GM18499 (cell line): ENCODE measurements around the gene EPN1.

Source experiments
- ATAC-seq: cut with Tn5 transposase; IDR thresholded peaks from one replicate; pipeline ENCODE4 v1.9.1; 2021; ENCODE audit warnings: moderate number of reproducible peaks; ENCODE audit not compliant: insufficient read depth, unreplicated experiment

Gene EPN1

DNA sequence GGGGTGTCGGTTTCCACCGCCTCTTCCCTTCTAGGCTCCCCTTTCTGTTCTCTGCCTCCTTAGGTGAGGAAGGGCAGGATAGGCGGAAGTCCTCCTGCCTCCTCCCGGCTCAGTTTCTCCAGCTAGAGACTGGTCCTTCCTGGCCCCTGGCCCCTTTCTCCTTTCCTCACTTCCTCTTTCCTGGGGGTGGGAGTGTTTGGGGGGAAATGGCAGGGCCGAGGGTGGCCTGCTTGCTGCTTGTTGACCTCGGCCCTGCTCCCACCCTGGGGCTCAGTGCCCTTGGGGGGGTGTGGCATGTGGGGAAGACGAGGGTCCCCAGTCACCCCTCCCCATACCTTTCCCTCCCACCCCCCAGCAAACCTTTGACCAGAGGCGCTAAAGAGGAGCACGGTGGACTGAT, 15.2 kb upstream of the EPN1 start:
- ATAC-seq, result no peak

DNA sequence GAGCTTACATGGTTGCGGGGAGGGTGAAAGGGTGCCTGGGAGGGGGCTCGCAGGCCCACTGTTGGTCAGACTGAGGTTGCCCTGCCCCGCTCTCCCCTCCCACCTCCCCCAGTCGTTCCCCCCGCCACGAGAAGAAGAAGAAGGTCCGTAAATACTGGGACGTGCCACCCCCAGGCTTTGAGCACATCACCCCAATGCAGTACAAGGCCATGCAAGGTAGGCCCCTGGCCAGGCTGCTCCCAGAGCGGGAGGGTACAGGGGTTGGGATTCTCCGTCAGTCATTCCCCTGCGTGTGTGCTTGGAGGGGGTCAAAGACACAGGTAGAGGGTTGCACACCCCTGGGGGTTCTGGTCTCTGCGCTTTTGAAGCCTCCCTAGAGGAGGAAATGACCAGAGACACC, 14.6 kb upstream of the EPN1 start:
- no peak for ATAC-seq

DNA sequence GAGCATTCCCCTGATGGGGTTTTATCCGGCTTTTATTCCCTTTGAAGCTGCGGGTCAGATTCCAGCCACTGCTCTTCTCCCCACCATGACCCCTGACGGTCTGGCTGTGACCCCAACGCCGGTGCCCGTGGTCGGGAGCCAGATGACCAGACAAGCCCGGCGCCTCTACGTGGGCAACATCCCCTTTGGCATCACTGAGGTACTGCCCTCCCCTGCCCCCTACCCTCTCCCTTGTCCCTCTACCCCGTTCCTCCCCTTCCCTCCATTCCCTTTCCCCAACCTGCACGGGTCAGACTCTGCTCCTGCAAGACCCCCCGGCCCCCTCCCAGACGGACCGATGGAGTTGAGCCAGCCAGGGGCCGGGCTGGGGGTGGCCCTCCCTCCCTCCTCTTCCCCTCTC, 14.0 kb upstream of the EPN1 start:
- no peak for ATAC-seq

DNA sequence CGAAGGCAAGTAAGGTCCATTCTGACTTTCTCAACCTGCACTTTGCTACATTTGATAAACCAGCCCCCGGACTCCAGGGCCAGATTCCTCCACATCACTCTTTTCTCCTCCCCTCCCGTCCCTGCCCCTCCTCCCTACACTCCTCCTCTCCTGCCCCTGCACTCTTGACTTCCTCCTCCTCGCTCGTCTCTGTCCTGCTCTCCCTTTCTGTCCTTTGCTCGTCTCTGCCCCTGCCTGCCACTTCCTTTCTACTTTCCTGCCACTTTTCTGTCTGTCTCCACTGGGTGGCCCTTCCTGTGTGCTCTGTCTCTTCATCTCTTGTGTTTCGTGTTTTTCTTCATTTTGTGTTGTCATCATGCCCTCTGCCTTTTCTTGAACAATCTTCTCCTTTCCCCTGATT, 13.2 kb upstream of the EPN1 start:
- no peak for ATAC-seq

DNA sequence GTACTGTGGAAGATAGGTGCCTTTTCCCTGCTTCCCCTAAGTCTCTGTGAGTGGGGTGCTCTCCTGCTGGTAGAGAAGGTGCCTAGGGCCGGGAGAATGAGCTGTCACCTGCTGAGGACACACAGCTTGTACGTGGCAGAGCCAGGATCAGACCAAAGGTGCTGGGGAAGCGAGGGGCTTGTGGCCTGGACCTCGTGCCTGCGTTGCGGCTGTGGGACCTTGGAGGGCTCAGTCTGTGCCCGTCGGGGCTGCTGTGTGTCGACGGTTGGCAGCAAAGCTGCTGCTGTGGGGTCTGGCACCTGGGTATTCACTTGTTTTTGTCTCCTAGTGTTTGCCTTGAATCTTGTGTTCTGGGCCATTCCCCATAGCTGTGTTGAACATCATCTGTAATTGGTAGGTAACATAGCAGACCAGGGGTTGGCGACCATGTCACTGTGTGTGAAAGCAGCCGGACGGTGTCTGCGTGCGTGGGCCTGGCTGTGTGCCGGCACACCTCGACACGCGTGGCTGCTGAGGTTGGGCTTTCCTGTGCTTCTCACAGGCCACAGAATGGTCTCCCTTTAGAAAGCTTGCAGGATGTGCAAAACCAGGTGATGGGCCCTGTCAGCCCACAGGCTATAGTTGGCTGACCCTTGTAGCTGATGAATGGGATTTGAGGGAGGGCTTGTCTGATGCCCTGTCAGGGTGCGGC, 11.0 kb upstream of the EPN1 start:
- no peak for ATAC-seq

DNA sequence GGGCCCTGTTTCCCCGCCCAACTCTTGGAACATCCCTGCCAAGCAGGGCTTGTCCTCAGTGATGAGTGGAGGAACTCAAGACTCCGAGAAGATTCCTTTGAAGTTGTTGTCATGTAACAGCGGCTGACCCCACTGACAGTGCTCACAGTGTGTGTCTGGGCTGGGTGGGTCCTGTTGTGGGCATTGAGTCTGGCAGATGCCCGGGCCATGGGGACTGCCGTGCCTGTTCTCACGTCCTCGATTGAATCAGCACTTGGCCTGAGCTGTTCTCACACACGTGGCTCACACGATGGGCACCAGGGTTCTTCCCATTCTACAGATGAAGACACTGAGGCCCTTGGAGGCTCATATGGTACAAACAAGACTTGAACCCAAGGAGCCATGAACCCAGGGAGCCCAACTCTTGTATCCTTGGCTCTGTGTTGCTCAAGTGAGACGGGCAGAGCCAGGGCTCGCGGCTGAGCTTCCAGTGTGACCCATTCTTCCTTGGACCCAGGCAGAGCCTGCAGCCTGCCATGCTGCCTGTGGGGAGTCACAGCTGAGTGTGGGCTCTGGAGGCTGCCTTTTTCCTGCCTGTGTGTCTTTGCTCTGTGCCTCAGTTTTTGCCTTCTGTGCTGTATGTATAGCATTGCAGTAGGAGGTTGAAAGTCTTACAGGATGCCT, 8.6 kb upstream of the EPN1 start:
- ATAC-seq, result no peak

DNA sequence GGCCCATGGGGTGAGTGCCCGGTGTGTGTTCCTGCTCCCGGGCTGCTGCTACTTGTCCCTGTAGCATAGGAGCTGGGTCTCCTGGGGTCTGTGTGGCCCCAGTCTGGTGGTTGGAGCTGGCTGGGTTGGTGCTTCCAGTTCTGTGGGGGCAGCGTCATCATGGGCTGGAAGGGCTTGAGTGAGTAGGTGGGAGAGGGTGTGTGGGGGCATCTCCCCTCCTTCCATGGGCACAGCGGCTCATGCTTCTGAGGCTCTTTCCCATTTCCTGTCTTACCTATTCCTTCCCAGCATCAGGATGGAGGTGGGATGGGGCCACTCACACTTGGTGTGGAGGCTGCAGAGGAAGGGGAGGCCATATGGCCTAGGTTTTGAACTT, 8.0 kb upstream of the EPN1 start:
- no peak for ATAC-seq

DNA sequence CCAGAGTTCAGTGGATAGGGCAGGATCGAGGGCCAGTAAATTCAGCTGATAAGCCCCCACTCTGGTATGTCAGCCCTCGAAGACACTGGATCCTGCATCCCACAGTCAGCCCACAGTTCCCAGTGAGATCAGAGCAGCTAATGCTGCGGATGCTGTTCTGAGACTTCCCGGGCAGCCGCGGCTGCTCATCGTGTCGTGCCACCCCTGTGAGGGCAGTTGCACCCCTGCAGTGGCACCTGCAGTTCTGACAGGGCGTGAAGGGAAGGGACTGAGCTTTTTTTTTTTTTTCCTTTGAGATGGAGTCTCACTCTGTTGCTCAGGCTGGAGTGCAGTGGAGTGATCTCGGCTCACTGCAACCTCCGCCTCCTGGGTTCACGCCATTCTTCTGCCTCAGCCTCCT, 7.5 kb upstream of the EPN1 start:
- ATAC-seq, result no peak

DNA sequence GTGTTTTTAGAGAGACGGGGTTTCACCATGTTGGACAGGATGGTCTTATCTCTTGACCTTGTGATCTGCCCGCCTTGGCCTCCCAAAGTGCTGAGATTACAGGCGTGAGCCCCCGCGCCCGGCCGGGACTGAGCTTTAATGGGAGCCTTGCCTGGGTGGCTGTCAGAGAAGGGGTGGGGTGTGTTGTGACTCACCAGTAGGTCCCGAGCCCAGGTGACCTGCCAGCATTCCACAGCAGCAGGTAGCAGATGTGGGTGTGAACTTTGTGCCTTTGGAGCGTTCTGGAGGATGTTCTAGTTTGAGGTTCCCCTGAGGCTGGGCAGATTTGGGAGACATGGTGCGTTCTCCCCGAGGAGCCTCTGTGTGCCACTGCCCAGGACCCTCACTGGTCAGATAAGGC, 7.1 kb upstream of the EPN1 start:
- ATAC-seq, result no peak

DNA sequence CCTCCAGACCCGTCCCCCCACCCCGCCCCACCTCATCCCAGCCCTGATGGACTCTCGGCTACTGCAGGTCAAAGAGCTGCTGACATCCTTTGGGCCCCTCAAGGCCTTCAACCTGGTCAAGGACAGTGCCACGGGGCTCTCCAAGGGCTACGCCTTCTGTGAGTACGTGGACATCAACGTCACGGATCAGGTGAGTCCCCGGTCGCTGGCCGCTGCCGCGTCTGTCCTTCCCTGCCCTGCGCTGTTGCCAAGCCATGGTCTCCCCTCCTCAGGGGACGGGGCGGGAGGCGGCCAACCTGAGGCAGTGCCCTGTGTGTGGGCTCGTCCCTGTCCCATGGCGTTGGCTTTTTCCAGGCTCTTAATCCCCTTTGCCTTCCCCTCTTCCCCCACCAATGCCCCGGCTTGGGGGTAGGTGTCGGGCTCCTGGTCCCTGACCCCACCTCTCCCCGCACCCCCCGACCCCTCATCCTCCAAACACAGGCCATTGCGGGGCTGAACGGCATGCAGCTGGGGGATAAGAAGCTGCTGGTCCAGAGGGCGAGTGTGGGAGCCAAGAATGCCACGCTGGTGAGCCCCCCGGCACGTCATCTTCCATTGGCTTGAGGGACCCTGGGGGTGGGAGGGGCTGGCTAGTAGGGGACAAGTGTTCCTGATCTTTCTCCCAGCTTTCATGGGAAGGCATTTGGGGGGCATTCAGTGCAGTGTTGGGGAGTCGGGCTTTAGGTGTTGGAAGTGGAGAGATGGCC, 6.2 kb upstream of the EPN1 start:
- no peak for ATAC-seq

DNA sequence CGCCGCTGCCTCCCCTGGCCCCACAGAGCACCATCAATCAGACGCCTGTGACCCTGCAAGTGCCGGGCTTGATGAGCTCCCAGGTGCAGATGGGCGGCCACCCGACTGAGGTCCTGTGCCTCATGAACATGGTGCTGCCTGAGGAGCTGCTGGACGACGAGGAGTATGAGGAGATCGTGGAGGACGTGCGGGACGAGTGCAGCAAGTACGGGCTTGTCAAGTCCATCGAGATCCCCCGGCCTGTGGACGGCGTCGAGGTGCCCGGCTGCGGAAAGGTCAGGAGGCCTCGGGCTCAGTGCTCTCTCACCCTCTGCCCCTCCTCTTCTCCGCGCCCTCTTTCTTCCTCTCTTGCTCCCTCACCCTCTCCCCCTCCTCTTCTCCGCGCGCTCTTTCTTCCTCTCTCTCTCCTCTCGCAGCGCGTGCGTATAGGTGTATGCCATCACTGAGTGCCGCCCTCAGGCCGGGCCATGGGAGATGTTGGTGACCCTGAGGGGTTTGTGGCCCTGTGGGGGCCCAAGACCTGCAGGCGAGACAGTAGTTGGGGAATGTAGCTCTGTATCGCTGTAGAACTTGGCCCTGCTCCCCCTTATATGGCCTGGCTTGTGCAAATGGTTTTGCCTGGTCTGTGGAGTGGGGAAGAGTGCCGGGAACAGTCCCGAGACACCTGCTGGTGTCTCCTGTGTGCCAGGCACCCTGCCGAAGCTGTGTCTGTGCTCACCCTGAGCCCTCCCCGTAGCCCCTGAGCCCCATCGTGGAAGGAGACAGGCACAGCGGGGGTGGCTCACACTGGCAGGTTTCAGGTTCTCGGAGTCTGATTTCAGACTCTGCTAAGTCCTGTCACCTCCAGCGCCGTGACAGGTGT, 5.4 kb upstream of the EPN1 start:
- ATAC-seq, result no peak

DNA sequence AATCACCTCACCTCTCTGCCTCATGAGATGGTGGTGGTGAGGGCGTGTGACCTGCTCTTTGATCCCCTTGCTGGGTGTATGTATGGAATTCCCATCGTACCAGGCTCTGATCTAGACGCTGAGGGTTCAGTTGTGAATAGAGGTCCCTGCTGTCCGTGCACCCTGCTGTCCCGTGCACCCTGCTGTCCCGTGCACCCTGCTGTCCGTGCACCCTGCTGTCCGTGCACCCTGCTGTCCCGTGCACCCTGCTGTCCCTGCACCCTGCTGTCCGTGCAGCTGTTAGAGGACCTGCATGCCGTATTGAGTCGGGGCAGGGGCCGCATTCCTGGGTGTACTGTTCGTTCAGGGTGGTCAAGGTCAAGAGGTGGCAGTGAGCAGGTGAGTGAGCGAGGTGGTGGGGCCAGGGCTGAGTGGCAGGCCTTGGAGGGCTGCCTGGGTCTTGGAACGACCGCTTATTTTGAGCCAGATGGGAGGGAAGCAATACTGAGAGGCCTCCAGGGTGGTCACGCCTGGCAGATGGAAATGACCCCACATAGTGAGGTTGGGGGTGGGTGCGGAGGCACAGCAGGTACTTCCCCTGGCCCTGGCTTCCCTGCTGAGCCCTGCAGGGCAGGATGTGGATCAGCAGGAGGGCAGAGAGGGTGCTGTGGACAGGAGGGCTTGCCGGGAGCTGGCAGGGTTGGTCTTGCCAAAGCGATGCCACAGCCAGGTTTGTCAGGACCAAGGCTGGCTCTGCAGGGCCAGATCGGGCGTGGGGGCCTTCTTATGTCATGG, 4.6 kb upstream of the EPN1 start:
- no peak for ATAC-seq

DNA sequence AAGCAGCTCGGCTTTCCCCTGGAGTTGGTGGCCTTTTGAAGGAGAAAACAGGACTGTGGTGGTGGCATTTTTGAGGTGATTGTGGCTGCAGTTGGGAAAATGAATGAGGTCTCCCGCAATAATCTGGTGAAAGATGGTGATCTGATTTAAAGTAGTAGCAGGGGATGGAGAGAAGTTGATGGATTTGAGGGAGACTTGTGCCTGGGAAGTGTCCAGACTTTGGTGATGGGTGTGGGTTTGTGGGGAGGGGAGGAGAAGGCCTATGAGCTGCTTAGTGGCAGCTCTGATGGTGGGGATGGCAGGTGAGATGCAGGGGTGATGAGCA, 4.0 kb upstream of the EPN1 start:
- no peak for ATAC-seq

DNA sequence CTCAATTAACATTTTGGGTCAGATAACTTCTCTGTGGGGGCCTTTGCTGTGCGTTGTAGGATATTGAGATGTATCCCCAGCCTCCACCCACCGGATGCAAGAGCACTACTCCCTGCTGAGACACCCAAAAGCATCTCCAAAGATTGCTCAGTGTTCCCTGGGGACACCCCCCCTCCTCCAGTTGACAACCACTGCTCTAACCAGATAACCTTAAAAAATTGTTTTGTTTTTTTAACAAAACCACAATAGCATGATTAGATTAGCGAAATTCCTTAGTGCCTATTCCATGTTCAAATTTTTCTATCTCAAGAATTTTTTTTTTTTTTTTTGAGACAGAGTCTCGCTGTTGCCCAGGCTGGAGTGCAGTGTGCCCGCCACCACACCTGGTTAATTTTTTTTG, 2.6 kb upstream of the EPN1 start:
- ATAC-seq, result no peak

DNA sequence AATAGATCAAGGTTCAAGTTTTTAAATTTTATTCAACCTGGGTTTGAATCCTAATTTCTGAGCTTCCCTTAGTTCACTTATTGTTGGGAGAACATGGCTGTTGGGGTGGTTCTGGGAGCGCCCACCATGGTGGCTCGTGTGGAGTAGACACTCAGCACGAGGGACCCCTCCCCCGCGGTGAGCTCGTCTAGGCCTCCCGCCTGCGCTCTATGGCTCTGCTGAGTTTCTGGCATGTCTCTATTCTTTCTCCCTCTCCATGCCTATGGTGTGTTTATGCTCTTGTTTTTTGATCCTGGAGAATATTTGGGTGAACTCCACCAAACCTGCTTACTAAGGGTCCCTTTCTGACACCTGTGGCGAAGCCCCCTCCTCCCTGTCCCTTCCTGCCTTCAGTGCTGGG, 1.6 kb upstream of the EPN1 start:
- no peak for ATAC-seq

DNA sequence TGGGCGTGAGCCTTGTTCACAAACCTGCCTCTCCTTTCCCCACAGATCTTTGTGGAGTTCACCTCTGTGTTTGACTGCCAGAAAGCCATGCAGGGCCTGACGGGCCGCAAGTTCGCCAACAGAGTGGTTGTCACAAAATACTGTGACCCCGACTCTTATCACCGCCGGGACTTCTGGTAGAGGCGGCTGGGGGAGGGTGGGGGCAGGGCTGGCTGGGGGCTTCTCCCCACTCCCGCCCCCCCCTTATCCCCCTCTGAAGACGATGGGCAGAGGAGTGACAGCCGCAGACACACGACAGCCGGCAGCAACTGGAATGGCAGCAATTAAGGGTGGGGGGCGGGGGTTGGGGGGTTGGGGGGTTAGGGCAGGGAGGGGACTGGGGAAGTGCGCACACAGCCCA, 1.1 kb upstream of the EPN1 start:
- ATAC-seq, result no peak

DNA sequence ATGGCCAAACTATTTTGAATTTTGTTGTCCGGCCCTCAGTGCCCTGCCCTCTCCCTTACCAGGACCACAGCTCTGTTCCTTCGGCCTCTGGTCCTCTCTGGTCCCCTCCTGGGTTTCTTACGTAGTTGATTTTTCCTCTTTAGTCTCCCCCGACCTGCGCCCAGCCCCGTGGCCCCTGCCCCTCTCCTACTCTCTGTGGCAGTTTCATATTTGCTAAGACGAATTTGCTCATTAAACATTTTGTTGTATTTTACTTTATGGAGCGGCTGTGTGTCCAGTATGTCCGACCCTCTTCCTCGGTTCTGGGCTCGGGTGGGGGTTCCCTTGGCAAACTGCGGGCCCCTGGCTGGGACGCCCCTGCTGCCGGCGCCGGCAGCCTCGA, 576 bp upstream of the EPN1 start:
- no peak for ATAC-seq

DNA sequence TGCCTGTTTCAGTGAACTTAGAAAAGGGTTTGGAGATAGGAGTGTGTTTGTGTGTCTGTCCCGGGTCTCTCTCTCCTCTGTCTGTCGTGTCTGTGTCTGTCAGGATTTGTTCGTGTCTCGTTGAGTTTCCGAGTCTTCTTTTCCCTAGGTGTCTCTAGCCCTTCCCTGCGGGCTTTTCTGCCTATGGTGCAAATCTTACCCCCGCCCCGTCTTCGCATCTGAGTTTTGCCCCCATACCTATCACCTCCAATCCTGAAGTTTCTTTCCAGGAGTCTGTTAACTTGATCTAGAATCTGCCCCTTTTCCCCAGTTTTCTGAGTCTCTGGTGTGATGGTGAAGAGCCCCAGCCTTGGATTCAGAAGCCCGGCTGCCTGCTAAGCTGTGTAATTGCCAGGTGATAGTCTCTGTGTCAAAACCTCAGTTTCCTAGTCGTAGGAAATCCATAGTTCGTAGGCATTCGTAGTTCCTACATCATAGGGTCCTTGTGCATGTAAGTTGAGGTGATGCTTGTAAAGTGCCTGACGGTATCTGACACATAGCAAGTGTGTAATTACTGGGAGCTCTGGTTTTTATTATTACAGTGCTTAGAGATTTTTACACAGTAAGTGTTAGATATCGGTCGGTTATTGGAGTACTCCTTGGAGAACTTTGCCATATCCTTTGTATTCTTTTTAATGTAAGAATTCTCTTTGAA, 782 bp downstream of the EPN1 start:
- no peak for ATAC-seq

DNA sequence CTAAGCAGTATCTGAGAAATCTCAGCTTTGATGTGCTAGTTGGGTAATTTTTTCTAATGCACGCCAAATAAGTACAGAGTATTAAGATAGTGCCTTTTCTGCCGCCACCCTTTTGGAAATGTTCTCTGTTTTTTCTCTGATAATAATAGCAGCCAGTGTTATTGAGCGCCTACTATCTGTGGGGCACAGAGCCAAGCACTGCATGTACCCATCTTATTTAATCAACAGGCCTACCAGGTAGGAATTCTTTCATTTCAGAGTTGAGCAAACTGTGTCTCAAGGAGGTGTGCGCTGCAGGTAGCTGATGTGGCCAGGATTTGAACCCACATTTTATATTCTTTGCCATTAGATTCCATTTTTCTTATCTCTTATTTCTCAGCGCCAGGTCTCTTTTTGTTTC, 1.4 kb downstream of the EPN1 start:
- no peak for ATAC-seq
